Suprapubic skin (tissue), 3 donors: ENCODE data around the gene ECE1.

Experiments used
- CTCF ChIP-seq, 2 donors: fragments of 200-600 bp in 1 of 2; fragments of 450-650 bp in 1 of 2; sonication (generic) in 1 of 2; IDR thresholded peaks; one replicate each; pipeline ENCODE4 v1.5.1; 2016 to 2019; ENCODE audit warnings: antibody characterized with exemption in 2 of 2, mild to moderate bottlenecking in 1 of 2, moderate library complexity in 1 of 2
- EP300 ChIP-seq: sonication (generic); formaldehyde crosslinking; IDR thresholded peaks from one replicate; pipeline ENCODE4 v1.6.1; 2017; ENCODE audit warnings: antibody characterized with exemption
- POLR2A ChIP-seq, 2 donors: fragments of 450-650 bp; IDR thresholded peaks; one replicate each; pipeline ENCODE4 v1.6.1; 2017; ENCODE audit warnings: antibody characterized with exemption in 2 of 2, mild to moderate bottlenecking in 2 of 2, moderate library complexity in 2 of 2

GRCh38 chr1:21175324-21175669, 115.0 kb downstream of the ECE1 start:
- no peak for TF ChIP-seq EP300
- TF ChIP-seq CTCF (IDR thresholded peaks at IDR 0.05) = no peak
- no peak for TF ChIP-seq POLR2A (IDR thresholded peaks at IDR 0.05)
